ENCODE data around the gene SLC26A6.

DNA sequence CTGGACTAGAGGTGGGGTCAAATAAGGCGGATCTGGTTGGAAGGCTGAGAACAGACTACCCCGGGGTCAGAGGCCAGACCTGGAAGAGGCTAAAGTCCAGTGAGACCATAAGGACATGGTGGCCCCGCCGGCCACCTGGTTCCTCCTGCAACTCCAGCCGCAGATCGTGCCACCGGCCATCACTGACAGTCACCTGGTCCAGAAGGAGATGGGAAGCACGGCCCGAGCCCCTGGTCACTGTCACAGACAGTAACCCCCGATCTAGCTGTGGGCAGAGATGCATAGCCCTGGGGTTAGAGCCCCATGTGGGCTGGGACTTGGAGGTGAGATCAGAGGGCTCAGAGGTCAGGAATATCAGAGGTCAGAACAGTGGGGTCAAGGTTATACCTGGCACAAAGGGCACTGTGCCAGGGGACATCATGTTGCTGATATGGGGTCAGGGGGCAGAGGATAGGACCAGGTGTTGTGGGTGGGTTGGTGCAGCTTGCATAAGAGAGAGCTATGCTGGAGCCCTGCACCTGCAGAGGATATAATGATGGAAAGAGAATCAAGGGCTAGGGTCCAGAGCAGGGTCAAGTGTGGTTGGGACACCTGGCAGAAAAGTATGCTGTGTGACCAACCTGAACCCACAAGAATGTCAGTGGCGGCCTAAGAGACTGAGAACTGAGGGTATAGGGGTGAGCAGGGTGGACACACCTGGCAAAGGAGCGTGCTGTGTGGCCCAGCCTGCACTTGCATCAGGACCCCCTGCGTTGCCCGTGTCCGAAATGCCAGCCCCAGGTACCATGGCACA is 17.9 kb upstream of the SLC26A6 start:
- TF ChIP-seq ZNF841 (CRISPR knock-in tag; IDR thresholded peaks at IDR 0.05; ENCODE audit: borderline replicate concordance) (no peak), CHCHD3 (CRISPR knock-in tag; IDR thresholded peaks at IDR 0.05) (no peak), TCF7L2 (IDR thresholded peaks at IDR 0.05; ENCODE audit: low read depth, low read length) (no peak), ZNF260 (CRISPR knock-in tag; IDR thresholded peaks at IDR 0.05; ENCODE audit: borderline replicate concordance, low read depth) (no peak), PHB2 (IDR thresholded peaks at IDR 0.05; ENCODE audit: partially characterized antibody) (no peak), ZNF350 (CRISPR knock-in tag; IDR thresholded peaks at IDR 0.05; ENCODE audit: borderline replicate concordance, low read depth) (no peak), ARHGAP35 (CRISPR knock-in tag; IDR thresholded peaks at IDR 0.05; ENCODE audit: borderline replicate concordance) (no peak), ATF7-NPFF (CRISPR knock-in tag; IDR thresholded peaks at IDR 0.05; ENCODE audit: low read depth) (no peak), TAF1 (CRISPR knock-in tag; IDR thresholded peaks at IDR 0.05) (no peak), ZNF24 (IDR thresholded peaks at IDR 0.05) (no peak)

Measured in HepG2 (cell line).